Renal pelvis (tissue), 4 donors: ENCODE data around the gene ERC1. TPM values are rescaled to one million over a fixed set of nuclear protein-coding genes. Genes with fewer than 3 reads are reported as not detected.

ENCODE experiments used
- DNase-seq: peaks from one replicate; pipeline ENCODE4 v3.0.0-alpha.2; 2013
- polyA plus RNA-seq, 3 donors: library from polyadenylated mRNA; unstranded; fragments of 120-200 nt; gene quantifications; one replicate each; pipeline ENCODE4 v1.2.1, GENCODE V29; 2013; ENCODE audit not compliant: insufficient read length in 3 of 3

The ERC1 gene
- polyA plus RNA-seq, 3 donors: 33.7 to 42.1 (median 34.8) TPM

DNA sequence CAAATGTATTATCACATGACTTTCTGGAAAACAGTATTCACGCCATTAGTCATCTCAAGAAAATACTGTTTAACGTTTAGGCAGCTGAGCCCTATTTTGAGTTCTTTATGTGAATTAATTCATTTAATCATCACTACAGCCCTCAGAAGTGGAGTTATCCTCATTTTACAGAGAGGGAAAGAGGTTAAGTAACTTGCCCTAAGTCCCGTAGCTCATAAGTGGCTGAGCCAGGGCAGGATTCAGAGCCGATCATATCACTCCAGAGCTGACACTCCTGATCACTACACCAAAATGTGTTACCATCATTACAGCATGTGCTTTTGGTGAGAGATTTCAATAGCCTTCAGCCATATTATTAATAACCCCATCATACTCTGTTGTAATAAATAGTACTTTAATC lies 392.7 kb downstream of the ERC1 start:
- no peak for DNase-seq

DNA sequence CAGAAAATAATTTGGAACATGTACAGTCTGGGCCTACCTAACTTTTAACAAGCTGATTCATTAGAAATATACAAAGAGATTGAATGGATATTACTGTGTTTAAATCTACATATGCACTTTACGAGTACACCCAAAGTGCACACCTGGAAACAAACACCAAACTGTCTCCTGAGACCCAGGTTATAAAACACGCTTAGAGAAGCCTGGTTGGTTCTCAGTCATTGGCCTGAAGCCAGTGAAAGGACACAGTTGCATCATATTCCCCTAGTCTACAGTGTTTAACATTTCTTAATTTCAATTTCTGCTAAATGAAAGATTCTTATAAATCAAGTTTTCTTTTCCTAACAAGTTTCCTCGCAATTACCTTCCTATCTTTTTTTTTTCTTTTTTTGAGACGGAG lies 393.9 kb downstream of the ERC1 start:
- no peak for DNase-seq

DNA sequence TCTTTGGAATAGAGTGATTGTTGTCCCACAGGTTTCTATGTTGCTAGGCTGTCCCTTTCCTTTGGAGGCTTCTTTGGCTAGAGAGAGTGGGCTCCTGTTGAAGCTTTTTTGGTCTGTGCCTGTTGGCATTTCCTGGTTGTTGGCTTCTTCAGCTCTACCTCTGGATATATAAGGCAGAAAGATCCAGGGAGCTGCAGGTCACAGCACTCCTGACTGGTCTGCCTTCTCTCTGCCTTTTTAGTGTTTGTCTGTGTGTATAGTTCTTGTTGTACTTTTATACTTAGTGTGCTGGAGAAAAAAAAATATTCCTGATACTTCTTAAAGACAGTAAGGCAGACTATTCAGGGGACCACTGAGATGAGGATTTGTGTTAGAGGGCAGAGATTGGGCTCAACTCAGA lies 400.7 kb downstream of the ERC1 start:
- DNase-seq: no peak

DNA sequence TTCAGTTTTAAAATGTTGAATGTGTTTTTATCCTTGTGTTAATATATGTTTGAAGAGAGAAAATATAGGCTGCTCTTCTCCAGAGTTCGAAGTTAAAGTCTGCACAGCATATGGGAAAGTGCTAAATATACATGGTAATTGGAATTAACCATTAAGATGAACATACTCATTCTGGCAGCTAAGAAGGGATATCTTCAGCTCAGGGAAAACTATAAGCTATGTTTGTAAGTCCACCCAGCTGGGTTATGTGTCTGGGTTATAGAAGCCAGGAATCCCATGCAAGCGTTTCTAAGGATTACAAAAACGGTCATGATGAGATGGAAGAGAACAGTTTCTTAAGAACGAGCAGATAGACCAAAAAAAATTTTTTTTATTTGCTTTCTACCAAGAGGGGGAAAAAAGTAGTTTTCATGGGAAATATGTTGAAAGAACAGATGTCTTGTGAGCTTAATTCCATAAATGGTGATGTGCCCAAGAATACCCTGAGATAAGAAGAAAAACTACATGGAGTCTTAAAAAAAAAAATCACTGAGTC lies 404.5 kb downstream of the ERC1 start:
- no peak for DNase-seq

DNA sequence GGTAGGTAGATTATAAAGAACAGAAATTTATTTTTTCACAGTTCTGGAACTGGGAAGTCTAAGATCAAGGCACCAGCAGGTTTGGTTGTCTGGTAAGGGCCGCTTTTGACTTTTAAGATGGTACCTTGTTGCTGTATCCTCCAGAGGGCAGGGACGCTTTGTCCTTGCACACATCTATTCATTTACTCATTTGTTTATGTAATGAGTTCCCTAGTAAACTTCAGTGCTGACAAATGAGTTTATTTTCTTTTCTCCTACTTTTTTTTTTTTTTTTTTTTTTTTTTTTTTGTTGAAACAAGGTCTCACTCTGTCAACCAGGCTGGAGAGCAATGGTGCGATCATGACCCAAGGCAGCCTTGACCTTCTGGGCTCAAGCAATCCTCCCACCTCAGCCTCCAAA lies 407.6 kb downstream of the ERC1 start:
- no peak for DNase-seq

DNA sequence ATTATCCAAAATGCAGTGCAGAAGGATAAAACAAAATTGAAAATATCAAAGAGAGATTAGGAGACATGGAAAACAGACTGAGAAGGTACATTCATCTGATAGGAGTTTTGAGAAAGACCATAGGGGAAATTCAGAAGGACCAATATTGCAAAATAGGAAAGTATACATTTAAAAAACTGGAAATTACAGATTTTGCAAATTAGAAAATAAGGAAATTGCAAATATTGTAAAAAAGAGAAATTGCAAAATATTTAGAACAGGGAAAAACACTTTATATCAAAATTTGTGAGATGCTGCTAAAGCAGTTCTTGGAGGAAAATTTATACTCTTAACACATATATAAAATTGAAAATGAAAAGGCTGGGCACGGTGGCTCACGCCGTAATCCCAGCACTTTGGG lies 410.9 kb downstream of the ERC1 start:
- no peak for DNase-seq

DNA sequence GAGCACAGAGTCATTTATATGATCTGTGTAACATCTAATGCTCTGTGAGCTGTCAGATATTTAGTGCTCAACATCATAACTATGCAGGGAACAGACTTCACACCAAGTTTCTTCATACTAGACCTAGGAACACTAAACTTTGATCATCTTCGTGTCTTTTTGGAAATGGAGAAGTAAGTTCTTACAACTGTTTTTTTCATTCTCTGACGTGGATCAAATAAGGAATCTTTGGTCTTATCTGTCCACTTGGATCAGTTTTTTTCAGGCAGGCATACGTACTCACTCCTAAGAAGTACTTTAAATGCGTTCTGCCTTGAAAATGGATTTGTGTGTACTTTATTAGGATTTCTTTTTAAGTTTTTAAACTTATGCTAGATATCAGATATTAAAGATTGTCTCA lies 412.4 kb downstream of the ERC1 start:
- DNase-seq: no peak

DNA sequence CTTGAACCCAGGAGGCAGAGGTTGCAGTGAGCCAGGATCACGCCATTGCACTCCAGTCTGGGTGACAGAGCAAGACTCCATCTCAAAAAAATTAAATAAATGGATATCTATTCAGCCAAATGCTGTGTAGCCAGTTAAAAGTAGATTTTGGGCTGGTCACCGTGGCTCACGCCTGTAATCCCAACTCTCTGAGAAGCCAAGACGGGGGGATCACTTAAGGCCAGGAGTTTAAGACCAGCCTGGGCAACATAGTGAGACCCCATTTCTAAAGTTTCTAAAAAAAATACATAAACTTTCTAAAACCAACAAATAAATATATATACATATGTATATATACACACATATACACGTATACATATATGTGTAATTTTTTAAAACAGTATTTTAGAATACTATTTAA lies 414.6 kb downstream of the ERC1 start:
- DNase-seq: no peak

DNA sequence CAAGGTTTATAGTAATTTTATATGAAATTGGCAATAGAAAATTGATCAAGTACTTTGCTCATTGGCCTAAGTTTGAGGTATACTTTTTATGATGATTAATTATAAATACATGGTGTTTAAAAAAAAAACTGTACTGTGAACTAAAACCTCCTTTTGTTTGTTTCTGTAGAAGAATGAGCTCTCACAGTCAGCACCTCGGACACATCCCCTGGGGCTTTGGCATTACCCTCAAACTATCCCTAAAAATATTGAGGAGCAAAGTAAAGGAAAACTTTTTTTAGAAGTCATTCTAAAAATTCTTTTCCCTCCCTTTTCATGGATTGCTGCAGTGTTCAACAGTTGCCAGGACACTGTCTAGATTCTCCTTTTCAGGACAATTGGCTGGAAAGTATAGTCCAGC lies 419.8 kb downstream of the ERC1 start:
- no peak for DNase-seq

DNA sequence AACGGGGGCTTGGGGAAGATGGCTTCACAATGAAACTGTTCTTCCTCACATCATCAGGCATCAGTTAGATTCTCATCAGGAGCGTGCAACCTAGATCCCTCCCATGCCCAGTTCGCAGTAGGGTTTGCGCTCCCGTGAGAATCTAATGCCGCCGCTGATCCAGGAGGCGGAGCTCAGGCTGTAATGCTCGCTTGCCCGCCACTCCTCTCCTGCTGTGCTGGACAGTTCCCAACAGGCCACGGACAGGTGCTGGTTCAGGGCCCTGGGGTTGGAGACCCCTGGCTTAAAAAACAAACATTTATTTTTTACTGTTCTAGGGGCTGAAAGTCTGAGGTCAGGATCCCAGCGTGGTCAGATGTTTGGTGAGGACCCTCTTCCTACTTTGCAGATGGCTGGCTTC lies 422.9 kb downstream of the ERC1 start:
- DNase-seq: no peak

DNA sequence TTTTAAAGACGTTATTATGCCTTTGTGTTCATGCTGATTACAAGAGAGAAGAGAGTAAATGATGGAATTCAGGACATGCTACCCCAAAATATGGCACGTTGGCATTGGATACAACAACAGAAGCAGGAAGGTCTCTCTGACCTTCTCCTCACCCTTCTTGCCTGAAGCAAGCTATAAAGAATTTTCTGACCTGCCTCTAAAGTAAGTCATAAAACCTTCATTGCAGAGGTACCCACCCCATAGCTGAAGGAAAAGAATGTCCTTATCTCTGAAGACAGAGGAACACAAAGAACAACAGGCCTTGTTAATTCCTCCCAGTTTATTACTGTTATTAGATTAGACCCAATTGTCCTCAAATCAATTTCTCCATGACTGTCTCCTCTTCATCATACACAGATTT lies 427.1 kb downstream of the ERC1 start:
- no peak for DNase-seq

DNA sequence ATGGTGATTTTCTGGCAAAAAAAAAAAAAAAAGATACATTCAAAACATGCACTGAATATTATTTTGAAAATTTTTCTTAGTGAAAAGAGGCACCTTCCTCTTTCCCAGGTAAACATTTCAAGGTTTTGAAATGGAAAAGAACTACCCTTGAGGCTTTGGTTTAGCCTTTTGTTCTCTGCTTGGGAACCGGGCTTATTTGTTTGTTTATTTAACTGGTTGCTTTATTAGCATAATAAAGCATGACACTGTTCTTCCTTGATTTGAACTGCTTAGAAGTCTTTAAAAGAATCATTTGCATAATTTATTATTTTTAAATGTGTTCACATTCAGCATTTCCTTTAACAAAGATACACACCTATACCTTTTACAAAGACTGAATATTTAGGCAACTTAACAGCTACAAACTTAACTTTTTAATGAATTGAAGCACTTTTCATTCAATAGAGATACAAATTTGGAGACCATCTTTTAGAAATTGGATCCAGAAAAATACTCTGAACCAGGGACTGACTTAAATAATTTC lies 428.9 kb downstream of the ERC1 start:
- DNase-seq: no peak

DNA sequence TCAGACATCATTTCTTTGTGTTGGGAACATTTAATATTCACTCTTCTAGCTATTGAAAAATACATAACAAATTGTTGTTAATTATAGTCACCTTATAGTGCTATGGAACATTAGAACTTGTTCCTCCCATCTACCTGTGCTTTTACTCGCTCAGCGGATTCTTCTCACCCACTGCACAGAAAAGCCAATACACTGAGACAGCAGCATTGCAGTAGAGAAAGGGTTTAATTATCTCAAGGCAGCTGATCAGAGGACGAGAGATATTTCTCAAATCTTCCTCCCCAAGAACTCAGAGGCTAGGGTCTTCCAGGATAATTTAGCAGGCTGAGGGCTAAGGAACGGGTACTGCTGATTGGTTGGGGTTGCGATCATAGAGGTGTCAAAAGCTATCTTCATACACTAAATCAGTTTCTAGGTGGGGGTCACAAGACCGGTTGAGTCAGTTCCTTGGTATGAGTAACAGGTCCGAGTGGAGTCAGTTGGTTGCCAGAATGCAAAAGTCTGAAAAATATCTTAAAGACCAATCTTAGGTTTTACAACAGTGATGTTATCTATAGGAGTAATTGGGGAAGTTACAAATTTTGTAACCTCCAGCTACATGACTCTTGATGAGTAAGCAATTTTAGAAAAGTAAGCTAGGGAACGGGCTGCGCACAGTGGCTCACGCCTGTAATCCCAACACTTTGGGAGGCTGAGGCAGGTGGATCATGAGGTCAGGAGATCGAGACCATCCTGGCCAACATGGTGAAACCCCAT lies 430.2 kb downstream of the ERC1 start:
- DNase-seq: no peak

DNA sequence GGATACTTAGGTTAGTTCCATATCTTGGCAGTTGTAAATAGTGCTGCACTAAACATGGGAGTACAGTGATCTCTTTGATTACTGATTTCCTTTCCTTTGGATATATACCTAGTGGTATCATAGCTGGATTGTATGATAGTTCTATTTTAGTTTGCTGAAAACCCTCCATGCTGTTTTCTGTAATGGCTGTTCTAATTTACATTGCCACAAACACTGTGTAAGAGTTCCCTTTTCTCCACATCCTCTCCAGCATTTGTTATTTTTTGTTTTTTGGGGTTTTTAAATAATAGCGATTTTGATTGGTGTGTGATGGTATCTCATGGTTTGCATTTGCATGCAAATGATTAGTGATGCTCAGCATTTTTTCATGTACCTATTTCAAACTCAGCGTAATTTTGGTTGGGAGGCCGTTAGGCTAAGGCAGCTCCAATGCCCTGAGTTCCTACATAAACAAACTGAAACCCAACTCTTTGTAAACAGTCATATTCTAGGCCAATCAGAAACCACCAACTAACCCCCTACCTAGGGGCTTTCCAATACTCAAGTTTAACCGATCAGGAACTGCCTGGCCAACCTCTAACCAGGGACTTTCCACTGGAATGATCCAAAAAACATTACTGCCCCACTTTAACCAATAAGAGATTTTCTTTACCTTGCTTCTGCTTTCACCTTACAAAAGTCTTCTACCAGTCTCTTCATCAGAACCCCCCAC lies 431.7 kb downstream of the ERC1 start:
- no peak for DNase-seq

DNA sequence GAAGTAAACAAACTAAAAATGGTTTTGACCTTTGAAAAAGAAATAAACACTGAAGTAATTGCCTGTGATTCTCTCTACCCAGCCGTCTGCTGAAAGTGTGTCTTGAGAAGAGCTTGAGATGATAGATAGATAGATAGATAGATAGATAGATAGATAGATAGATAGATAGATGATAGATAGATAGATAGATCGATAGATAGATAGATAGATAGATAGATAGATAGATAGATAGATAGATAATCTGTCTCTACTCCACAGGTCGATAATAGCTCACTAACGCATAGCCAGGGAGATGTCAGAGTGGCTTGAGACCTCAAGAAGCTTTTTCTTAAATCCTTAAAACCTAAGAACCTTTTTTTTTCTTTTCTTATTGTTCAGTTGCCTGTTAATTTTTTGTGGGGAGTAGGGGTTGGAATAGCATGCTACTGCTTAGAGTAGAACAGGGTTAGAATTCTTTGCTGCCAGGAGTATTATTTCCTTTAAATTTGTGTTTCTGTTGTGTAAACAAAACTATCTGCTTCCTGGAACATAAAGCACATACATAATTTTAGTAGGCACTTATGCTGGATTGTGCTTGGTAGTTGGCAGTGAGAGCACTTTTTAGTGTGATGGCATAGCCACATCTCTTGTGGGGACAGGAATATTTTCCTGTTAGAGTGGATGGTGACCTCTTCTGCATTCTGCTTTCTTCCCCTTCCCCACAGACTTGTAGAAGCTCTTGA lies 433.8 kb downstream of the ERC1 start:
- no peak for DNase-seq

DNA sequence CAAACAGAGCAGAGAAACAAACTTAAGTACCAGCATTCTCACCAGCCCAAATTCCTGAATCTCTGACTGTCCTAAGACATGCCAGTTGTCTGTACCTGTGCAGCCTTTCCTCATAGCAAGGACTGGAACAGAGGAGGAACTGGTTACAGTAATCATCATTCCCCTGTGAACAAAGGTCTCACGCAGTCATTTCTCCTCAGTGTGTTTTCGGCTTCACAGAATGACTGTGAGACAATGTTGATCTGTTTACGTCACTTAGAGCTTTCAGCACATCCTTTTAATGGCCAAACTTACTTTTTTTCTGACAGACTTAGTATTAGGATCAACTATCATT lies 434.3 kb downstream of the ERC1 start:
- DNase-seq: no peak

DNA sequence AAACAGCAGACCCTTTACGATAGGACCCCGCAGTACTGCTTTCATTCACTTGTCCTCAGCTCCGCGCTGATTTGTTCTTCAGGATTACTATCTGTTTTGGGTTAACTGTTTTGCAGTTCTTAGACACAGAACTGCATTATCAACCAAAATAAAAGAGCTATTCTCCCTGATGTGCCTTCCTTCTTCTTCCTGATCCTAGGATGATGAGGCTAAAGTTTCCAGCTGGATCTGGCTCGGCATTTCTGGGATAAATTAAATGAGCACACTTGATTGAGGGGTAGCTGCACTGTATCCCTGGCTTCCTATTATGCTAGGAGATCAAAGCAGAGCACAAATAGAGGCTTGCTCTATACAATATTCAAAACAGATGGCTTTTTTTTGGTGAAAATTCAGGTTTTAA lies 437.6 kb downstream of the ERC1 start:
- no peak for DNase-seq

DNA sequence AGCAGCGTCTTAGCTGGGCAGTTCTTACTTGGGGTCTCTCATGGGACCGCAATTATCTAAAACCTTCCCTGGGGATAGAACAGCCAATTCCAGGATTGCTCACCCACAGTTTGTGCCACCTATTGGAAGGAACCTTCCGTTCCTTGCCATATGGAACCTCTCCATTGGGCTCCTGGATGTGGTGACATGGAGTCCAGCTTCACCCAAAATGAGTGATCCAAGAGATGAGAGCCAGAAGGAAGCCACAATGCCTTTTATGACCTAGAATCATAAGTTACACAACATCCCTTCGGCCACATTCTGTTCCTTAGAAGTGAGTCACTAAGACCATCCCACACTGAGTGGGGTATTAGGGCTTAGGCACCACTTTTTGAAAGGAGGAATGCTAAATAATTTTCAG lies 439.0 kb downstream of the ERC1 start:
- no peak for DNase-seq

DNA sequence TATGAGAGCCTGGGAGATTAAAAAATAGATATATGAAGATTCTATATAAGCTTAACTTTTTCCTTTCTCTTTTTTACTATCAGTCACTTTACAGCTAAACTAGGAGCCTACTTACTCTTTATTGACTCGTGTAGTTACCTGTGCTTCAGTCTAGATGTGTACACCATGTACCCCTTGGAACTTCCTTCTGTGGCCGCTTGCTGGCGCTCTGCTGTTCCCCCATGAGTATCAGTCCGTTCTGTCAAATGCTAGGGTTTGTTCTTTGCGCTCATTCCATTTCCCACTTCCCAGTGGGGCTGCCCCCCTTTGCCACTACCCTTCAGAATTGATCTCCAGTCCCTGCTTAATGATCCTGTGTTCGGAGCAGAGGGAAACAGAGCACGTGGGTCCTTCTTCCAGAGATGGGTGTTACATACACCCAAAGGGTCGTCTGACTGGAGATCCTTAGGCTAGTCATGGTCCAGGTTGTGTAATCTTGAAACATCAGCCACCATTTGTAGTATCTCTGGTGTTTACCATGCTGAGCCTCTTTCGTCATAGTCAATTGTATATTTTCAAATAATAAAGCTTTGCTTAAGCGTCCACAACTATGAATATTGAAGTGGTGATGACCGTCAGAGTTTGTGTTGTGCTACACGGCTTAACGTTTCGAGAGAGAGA lies 443.4 kb downstream of the ERC1 start:
- DNase-seq: no peak

DNA sequence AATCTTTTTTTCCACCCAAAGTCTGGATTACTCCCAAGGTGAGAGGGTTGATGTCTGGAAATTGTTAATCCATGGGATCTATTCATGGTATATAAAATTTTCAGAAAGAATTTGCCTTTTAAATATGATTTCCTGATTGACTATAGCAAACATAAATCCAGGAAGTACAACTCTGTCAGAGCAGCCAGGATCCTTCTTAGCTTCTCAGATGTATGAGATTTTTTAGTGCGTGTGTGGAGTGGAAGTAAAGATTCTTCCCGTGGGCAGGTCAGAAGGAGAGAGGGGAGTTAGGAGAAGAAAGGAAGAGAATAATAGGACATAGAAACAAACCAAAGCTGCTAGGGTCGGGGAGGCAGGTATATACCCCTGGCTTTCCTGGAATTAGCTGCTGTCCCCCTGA lies 444.0 kb downstream of the ERC1 start:
- DNase-seq: no peak

DNA sequence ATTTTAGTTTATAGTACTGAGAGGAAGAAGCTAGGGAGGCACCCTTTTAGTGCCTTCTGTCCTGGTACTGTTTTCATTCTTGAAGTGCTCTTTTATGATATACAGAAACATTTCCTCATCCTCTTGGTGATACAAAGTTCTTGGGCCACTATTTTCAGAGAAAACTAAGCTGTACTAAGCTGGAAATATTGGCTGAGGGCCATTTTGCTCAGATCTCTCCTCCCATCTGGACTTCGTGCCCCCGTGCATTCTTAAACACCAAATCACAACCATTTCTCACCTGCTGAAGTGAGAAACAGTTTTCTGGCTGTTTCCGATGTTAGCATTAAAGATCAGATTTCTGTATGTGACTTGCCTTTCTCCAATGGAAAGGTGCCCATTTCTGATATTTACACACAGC lies 444.4 kb downstream of the ERC1 start:
- DNase-seq: no peak

DNA sequence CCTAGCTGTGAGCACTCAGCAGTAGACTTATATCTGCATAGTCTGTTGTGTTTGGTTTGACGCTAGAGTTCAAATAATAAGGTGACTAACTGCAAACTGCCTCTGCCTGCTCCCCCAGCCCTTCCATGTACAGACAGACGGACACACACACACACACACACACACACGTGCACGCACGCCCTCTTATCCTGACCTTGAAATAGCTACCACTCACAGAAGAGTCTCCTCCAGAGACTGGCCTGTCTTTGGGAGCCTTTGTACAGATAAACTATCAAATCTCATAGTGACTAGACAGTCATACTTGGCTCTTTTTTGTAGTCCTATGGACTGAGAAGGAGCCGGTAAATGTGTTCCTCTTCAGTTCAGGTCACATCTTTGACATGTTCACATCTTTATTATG lies 445.0 kb downstream of the ERC1 start:
- DNase-seq: no peak
